ENCODE measurements around the gene PHACTR2. TPM values are rescaled to one million over a fixed set of nuclear protein-coding genes. Genes with fewer than 3 reads are reported as not detected.

The PHACTR2 gene
- total RNA-seq, 1 experiment from 2014 or later, result 27.6 TPM

GRCh38 chr6:143836150-143836549, 158.4 kb downstream of the PHACTR2 start:
- POLR2A ChIA-PET, result no interaction called here
- H3K4me1 ChIP-seq (ENCODE audit: control insufficient read depth in 1 of 2, insufficient read depth in 2 of 2, low read length in 2 of 2), result no peaks in the 10 kb centered on the region
- RAD21 ChIA-PET (ENCODE audit: low non-redundant PET in 1 of 2, low total read pairs in 2 of 2, uncharacterized antibody in 2 of 2, unreplicated experiment in 2 of 2), result no interaction called here
- no peak for DNase-seq (ENCODE audit: low read depth, low spot score)
- H3K9me2 ChIP-seq (ENCODE audit: insufficient read depth), result no peaks in the 10 kb centered on the region
- TF ChIP-seq SP1 (IDR thresholded peaks at IDR 0.05; ENCODE audit: low read depth) (no peak), ZBTB33 (IDR thresholded peaks at IDR 0.05; ENCODE audit: extremely low read depth, insufficient replicate concordance, low read length) (no peak), EGR1 (IDR thresholded peaks at IDR 0.05; ENCODE audit: low read depth) (no peak), JUND (IDR thresholded peaks at IDR 0.05) (no peak), MAX (IDR thresholded peaks at IDR 0.05) (no peak), FOSL1 (IDR thresholded peaks at IDR 0.05; ENCODE audit: low read depth) (no peak), SRF (IDR thresholded peaks at IDR 0.05; ENCODE audit: low read depth) (no peak), EZH2phosphoT487 (IDR thresholded peaks at IDR 0.05; ENCODE audit: borderline replicate concordance) (no peak), POLR2AphosphoS5 (IDR thresholded peaks at IDR 0.05; ENCODE audit: low read depth, low read length) (no peak), ZFX (IDR thresholded peaks at IDR 0.05) (no peak), EZH2 (IDR thresholded peaks at IDR 0.05) (no peak), REST (IDR thresholded peaks at IDR 0.05; ENCODE audit: low read depth) (no peak), SIN3A (IDR thresholded peaks at IDR 0.05; ENCODE audit: low read depth) (no peak), YY1 (IDR thresholded peaks at IDR 0.05; ENCODE audit: extremely low read depth, insufficient replicate concordance, low read depth, low read length) (no peak), RAD21 (IDR thresholded peaks at IDR 0.05; ENCODE audit: low read depth) (no peak), ELF1 (IDR thresholded peaks at IDR 0.05; ENCODE audit: borderline replicate concordance, low read depth) (no peak), CTCF (IDR thresholded peaks at IDR 0.05 in 2 of 3, conservative IDR thresholded peaks at IDR 0.05 in 1 of 3; ENCODE audit: borderline replicate concordance in 1 of 3, insufficient read depth in 1 of 3, low read depth in 2 of 3, low read length in 2 of 3) (no peak), TCF7L2 (IDR thresholded peaks at IDR 0.05; ENCODE audit: borderline replicate concordance, extremely low read depth, insufficient read depth, insufficient read length) (no peak), CEBPB (IDR thresholded peaks at IDR 0.05; ENCODE audit: low read depth) (no peak), ATF3 (IDR thresholded peaks at IDR 0.05) (no peak)
- ATAC-seq, result no peak
- intact Hi-C loops (cut with micrococcal nuclease), result no loop called here
- H3K9ac ChIP-seq (ENCODE audit: low read length), result no peak overlapping the region
- no peak overlapping the region for H3K27ac ChIP-seq (ENCODE audit: low read depth, low read length)
- no peaks in the 10 kb centered on the region for H3K9me3 ChIP-seq (ENCODE audit: control insufficient read depth in 1 of 2, insufficient read depth in 1 of 2, low read depth in 1 of 2, low read length in 2 of 2)
- no peak overlapping the region for H3K4me2 ChIP-seq (ENCODE audit: low read length)
- H2AFZ ChIP-seq (ENCODE audit: low read depth, low read length, poor library complexity, severe bottlenecking), result no peak overlapping the region
- no peak overlapping the region for H3K4me3 ChIP-seq (replicated peaks in 1 of 2; ENCODE audit: low read depth in 1 of 2, low read length in 2 of 2)
- no peaks in the 10 kb centered on the region for H3K36me3 ChIP-seq (ENCODE audit: control insufficient read depth in 1 of 2, insufficient read depth in 2 of 2, low read length in 2 of 2)
- no peaks in the 10 kb centered on the region for H3K79me2 ChIP-seq (ENCODE audit: insufficient read depth, low read length)
- no peaks in the 10 kb centered on the region for H3K27me3 ChIP-seq (ENCODE audit: insufficient read depth, low read length)
- BruUV-seq (replicated peaks), result no TSS peak
- CTCF ChIA-PET, result no interaction called here
- no peaks in the 10 kb centered on the region for H4K20me1 ChIP-seq (ENCODE audit: insufficient read depth)
